ENCODE data around the gene UNC93A.

The UNC93A gene

DNA sequence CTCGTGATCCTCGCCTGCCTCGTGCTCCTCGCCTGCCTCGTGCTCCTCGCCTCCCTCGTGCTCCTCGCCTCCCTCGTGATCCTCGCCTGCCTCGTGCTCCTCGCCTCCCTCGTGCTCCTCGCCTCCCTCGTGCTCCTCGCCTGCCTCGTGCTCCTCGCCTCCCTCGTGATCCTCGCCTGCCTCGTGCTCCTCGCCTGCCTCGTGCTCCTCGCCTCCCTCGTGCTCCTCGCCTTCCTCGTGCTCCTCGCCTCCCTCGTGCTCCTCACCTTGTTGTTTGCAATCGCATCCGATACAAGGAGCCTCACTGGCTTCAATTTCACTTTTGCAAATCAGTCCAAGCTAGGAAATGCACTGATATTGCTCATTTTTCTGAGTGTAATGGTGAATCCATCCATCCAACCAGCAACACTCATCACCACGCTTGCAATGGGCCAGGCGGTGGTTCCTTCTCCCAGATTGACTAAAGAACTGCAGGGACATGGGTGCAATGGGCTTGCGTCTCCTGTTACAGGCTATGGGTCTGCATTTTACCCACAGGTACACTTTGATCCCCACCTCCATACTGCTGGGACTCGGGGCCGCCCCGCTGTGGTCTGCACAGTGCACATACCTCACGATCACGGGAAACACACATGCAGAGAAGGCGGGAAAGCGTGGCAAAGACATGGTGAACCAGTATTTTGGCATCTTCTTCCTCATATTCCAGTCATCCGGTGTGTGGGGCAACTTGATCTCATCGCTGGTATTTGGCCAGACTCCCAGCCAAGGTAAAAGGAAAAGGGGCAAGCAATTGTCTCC lies 4.6 kb downstream of the UNC93A start:
- DNase-seq (ENCODE audit: low read depth), result no peak
- no peak for TF ChIP-seq POLR2A (IDR thresholded peaks at IDR 0.05; ENCODE audit: extremely low read depth, insufficient read length)
- no peak for TF ChIP-seq MYC (IDR thresholded peaks at IDR 0.05; ENCODE audit: low read depth, low read length)
- TF ChIP-seq, protein P1, sequence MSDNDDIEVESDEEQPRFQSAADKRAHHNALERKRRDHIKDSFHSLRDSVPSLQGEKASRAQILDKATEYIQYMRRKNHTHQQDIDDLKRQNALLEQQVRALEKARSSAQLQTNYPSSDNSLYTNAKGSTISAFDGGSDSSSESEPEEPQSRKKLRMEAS (IDR thresholded peaks at IDR 0.05; ENCODE audit: low read depth, low read length), result no peak
- H3K4me3 ChIP-seq (ENCODE audit: low read depth, low read length), result no peak overlapping the region

DNA sequence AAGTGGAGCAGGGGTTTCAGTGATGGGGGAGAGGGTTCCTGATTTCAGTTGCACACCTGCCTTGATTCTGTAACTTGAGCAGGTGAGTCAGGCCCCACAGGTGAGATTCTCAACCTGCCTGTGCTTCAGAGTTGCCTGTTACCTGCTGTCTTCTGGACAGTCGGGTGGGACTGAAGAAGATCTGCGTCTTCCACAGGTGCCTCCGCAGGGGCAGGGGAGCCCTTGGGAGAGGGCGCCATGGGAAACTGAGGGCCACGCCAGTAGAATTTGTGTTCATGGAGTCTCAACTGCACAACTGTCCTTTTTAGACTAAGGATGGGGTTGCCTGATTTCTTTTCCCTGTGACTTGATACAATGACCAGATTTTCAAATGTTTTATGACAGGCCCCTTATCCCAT lies 5.2 kb downstream of the UNC93A start:
- no peak overlapping the region for H3K4me3 ChIP-seq (ENCODE audit: low read depth, low read length)
- TF ChIP-seq MYC (IDR thresholded peaks at IDR 0.05; ENCODE audit: low read depth, low read length) (no peak), POLR2A (IDR thresholded peaks at IDR 0.05; ENCODE audit: extremely low read depth, insufficient read length) (no peak)
- TF ChIP-seq, protein P2, sequence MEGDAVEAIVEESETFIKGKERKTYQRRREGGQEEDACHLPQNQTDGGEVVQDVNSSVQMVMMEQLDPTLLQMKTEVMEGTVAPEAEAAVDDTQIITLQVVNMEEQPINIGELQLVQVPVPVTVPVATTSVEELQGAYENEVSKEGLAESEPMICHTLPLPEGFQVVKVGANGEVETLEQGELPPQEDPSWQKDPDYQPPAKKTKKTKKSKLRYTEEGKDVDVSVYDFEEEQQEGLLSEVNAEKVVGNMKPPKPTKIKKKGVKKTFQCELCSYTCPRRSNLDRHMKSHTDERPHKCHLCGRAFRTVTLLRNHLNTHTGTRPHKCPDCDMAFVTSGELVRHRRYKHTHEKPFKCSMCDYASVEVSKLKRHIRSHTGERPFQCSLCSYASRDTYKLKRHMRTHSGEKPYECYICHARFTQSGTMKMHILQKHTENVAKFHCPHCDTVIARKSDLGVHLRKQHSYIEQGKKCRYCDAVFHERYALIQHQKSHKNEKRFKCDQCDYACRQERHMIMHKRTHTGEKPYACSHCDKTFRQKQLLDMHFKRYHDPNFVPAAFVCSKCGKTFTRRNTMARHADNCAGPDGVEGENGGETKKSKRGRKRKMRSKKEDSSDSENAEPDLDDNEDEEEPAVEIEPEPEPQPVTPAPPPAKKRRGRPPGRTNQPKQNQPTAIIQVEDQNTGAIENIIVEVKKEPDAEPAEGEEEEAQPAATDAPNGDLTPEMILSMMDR (IDR thresholded peaks at IDR 0.05; ENCODE audit: low read depth, low read length), result no peak
- TF ChIP-seq, protein P1 (IDR thresholded peaks at IDR 0.05; ENCODE audit: low read depth, low read length), result no peak
- no peak for DNase-seq (ENCODE audit: low read depth)

DNA sequence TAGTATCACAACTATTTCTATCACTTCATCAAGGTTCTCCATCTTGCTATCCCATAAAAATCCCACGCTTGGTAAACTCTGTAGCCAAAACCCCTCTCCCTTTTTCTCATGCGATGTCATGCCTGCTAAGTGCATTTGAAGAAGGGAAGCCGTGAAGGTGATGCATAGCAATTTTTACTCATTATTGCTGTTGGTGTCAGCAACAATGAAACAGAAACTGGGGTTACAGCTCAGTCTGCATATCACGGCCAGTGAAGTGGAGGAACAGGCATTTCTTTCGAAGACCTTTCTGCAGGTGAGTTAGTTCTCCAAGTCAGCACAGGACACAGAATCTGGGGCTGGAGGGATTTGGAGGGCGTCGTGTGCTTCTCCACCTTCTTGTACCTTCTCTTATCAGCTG lies 5.8 kb downstream of the UNC93A start:
- DNase-seq (ENCODE audit: low read depth), result no peak
- TF ChIP-seq, protein P2 (IDR thresholded peaks at IDR 0.05; ENCODE audit: low read depth, low read length), result no peak
- TF ChIP-seq MYC (IDR thresholded peaks at IDR 0.05; ENCODE audit: low read depth, low read length) (no peak), POLR2A (IDR thresholded peaks at IDR 0.05; ENCODE audit: extremely low read depth, insufficient read length) (no peak)
- TF ChIP-seq, protein P1 (IDR thresholded peaks at IDR 0.05; ENCODE audit: low read depth, low read length), result no peak
- H3K4me3 ChIP-seq (ENCODE audit: low read depth, low read length), result no peak overlapping the region

DNA sequence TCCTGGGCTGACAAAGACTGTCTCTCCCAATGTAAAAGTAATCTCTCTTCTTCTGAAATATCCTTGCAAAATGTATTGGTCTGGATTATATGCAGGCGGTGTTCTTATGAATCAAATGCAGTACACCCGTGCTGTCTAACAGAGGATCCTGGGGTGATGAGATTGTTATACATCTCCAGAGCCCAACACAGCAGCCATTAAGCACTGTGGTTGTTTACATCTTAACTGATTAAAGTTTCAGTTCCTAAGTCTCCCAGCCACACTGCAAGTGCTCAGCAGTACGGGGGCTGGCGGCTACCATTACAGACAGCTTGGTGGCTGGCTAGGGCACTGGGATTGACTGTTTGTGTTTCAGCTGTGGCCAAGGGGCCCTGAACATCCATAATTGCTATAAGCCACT lies 7.0 kb downstream of the UNC93A start:
- DNase-seq (ENCODE audit: low read depth), result no peak
- no peak overlapping the region for H3K4me3 ChIP-seq (ENCODE audit: low read depth, low read length)
- TF ChIP-seq, protein P2 (IDR thresholded peaks at IDR 0.05; ENCODE audit: low read depth, low read length), result no peak
- TF ChIP-seq POLR2A (IDR thresholded peaks at IDR 0.05; ENCODE audit: extremely low read depth, insufficient read length) (no peak), MYC (IDR thresholded peaks at IDR 0.05; ENCODE audit: low read depth, low read length) (no peak)
- TF ChIP-seq, protein P1 (IDR thresholded peaks at IDR 0.05; ENCODE audit: low read depth, low read length), result no peak

DNA sequence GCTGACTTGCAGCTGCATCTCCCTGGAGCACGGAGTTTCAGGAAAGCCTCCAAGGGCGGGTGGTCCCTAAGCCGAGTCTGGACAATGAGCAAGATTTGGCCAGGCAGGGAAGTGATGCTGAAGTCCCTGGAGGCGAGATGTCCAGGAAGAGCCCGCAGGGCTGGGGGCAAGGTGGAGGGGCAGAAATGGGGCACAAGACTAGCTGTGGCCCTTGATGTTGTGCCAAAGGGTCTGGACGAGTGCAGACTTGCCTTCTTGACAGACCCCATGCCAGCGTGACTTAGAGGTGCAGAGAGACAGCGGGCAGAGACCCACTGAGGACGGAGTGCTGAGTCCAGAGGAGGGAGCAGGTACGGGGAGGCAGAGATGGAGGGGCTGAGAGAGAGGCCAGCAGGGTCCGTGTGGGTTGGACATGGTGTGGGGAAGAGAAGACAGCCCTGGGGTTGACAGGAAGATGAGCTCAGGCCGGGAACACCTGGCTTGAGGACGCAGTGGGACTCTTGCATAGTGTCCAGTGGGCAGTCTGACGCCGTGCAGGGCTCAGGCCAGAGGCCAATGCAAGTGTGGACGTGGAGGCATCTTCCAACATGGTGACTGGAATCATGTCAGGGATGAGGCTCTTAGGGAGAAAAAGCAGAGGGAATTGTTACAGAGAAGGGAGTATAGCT lies 8.7 kb downstream of the UNC93A start:
- no peak overlapping the region for H3K4me3 ChIP-seq (ENCODE audit: low read depth, low read length)
- DNase-seq (ENCODE audit: low read depth), result no peak
- TF ChIP-seq, protein P2 (IDR thresholded peaks at IDR 0.05; ENCODE audit: low read depth, low read length), result no peak
- TF ChIP-seq POLR2A (IDR thresholded peaks at IDR 0.05; ENCODE audit: extremely low read depth, insufficient read length), result no peak
- TF ChIP-seq, protein P1 (IDR thresholded peaks at IDR 0.05; ENCODE audit: low read depth, low read length), result no peak
- TF ChIP-seq MYC (IDR thresholded peaks at IDR 0.05; ENCODE audit: low read depth, low read length), result no peak

All from NB4 (cell line).